HEK293 (cell line): Measurements from ENCODE around the gene GOLGA1.

Experiments
- ATF2 ChIP-seq: fragments of 450-650 bp; formaldehyde crosslinking; IDR thresholded peaks from 2 replicates; pipeline ENCODE4 v1.5.1; 2016; ENCODE audit warnings: missing biosample characterization, missing genetic modification characterization, low read depth
- BCL11B ChIP-seq: fragments of 450-650 bp; formaldehyde crosslinking; IDR thresholded peaks from 2 replicates; pipeline ENCODE4 v1.5.1; 2016; ENCODE audit warnings: low read depth, missing biosample characterization, missing genetic modification characterization
- GLI2 ChIP-seq: fragments of 450-650 bp; formaldehyde crosslinking; IDR thresholded peaks from 2 replicates; pipeline ENCODE4; 2017; ENCODE audit warnings: missing biosample characterization, missing genetic modification characterization, low read depth, borderline replicate concordance
- GLIS2 ChIP-seq: fragments of 450-650 bp; formaldehyde crosslinking; IDR thresholded peaks from 2 replicates; pipeline ENCODE4 v1.5.1; 2016; ENCODE audit warnings: missing biosample characterization, missing genetic modification characterization
- INSM2 ChIP-seq: fragments of 450-650 bp; formaldehyde crosslinking; IDR thresholded peaks from 2 replicates; pipeline ENCODE4 v1.5.1; 2016; ENCODE audit warnings: missing biosample characterization, missing genetic modification characterization
- MYNN ChIP-seq: fragments of 450-650 bp; formaldehyde crosslinking; IDR thresholded peaks from 2 replicates; pipeline ENCODE4 v1.5.1; 2016; ENCODE audit warnings: missing biosample characterization, missing genetic modification characterization, borderline replicate concordance
- PRDM1 ChIP-seq: fragments of 450-650 bp; formaldehyde crosslinking; IDR thresholded peaks from 2 replicates; pipeline ENCODE4; 2016; ENCODE audit warnings: missing biosample characterization, missing genetic modification characterization
- SALL2 ChIP-seq: fragments of 450-650 bp; formaldehyde crosslinking; IDR thresholded peaks from 2 replicates; pipeline ENCODE4 v1.5.0; 2017; ENCODE audit warnings: missing biosample characterization, mild to moderate bottlenecking, missing genetic modification characterization, borderline replicate concordance
- SCRT1 ChIP-seq: fragments of 450-650 bp; formaldehyde crosslinking; IDR thresholded peaks from 2 replicates; pipeline ENCODE4 v1.5.1; 2016; ENCODE audit warnings: missing biosample characterization, missing genetic modification characterization, borderline replicate concordance
- ZBTB11 ChIP-seq: fragments of 450-650 bp; formaldehyde crosslinking; conservative IDR thresholded peaks from 2 replicates; pipeline ENCODE4 v1.5.1; 2016; ENCODE audit warnings: low read depth, missing biosample characterization, missing genetic modification characterization
- ZBTB26 ChIP-seq: fragments of 450-650 bp; formaldehyde crosslinking; optimal IDR thresholded peaks from 2 replicates; pipeline ENCODE3; 2016; ENCODE audit warnings: missing biosample characterization, mild to moderate bottlenecking, missing genetic modification characterization
- ZBTB6 ChIP-seq: fragments of 450-650 bp; formaldehyde crosslinking; IDR thresholded peaks from 2 replicates; pipeline ENCODE4 v1.5.1; 2017; ENCODE audit warnings: missing biosample characterization, missing genetic modification characterization
- ZBTB7A ChIP-seq: fragments of 450-650 bp; formaldehyde crosslinking; IDR thresholded peaks from 2 replicates; pipeline ENCODE4 v1.5.1; 2016; ENCODE audit warnings: low read depth, missing biosample characterization, missing genetic modification characterization
- ZIC2 ChIP-seq: fragments of 450-650 bp; formaldehyde crosslinking; IDR thresholded peaks from 2 replicates; pipeline ENCODE4 v1.5.1; 2016; ENCODE audit warnings: missing biosample characterization, missing genetic modification characterization
- ZNF157 ChIP-seq: fragments of 450-650 bp; formaldehyde crosslinking; IDR thresholded peaks from 2 replicates; pipeline ENCODE4 v1.5.1; 2016; ENCODE audit warnings: missing biosample characterization, missing genetic modification characterization
- ZNF169 ChIP-seq: fragments of 450-650 bp; formaldehyde crosslinking; IDR thresholded peaks from 2 replicates; pipeline ENCODE4 v1.5.1; 2016; ENCODE audit warnings: missing biosample characterization, missing genetic modification characterization
- ZNF214 ChIP-seq: fragments of 450-650 bp; formaldehyde crosslinking; IDR thresholded peaks from 2 replicates; pipeline ENCODE4 v1.5.1; 2017; ENCODE audit warnings: missing biosample characterization, mild to moderate bottlenecking, missing genetic modification characterization, borderline replicate concordance
- ZNF221 ChIP-seq: fragments of 450-650 bp; formaldehyde crosslinking; IDR thresholded peaks from 2 replicates; pipeline ENCODE4 v1.5.1; 2017; ENCODE audit warnings: missing biosample characterization, missing genetic modification characterization, borderline replicate concordance
- ZNF23 ChIP-seq: fragments of 450-650 bp; formaldehyde crosslinking; IDR thresholded peaks from 2 replicates; pipeline ENCODE4 v1.5.1; 2016; ENCODE audit warnings: missing biosample characterization, missing genetic modification characterization, borderline replicate concordance
- ZNF292 ChIP-seq: fragments of 450-650 bp; formaldehyde crosslinking; IDR thresholded peaks from 2 replicates; pipeline ENCODE4 v1.5.1; 2016; ENCODE audit warnings: low read depth, missing biosample characterization, missing genetic modification characterization, borderline replicate concordance
- ZNF416 ChIP-seq: fragments of 450-650 bp; formaldehyde crosslinking; IDR thresholded peaks from 2 replicates; pipeline ENCODE4 v1.5.1; 2016; ENCODE audit warnings: missing biosample characterization, missing genetic modification characterization
- ZNF423 ChIP-seq: fragments of 450-650 bp; formaldehyde crosslinking; IDR thresholded peaks from 2 replicates; pipeline ENCODE4 v1.5.1; 2016; ENCODE audit warnings: missing biosample characterization, missing genetic modification characterization
- ZNF513 ChIP-seq: fragments of 450-650 bp; IDR thresholded peaks from 2 replicates; pipeline ENCODE4 v1.5.1; 2018; ENCODE audit warnings: missing biosample characterization, missing genetic modification characterization
- ZNF544 ChIP-seq: fragments of 450-650 bp; formaldehyde crosslinking; IDR thresholded peaks from 2 replicates; pipeline ENCODE4 v1.5.0; 2017; ENCODE audit warnings: missing biosample characterization, missing genetic modification characterization
- ZNF660 ChIP-seq: fragments of 450-650 bp; IDR thresholded peaks from 2 replicates; pipeline ENCODE4 v1.5.1; 2018; ENCODE audit warnings: missing biosample characterization, mild to moderate bottlenecking, missing genetic modification characterization
- ZNF776 ChIP-seq: fragments of 450-650 bp; formaldehyde crosslinking; IDR thresholded peaks from 2 replicates; pipeline ENCODE4 v1.5.0; 2017; ENCODE audit warnings: missing biosample characterization, missing genetic modification characterization, borderline replicate concordance
- ZNF791 ChIP-seq: fragments of 450-650 bp; formaldehyde crosslinking; IDR thresholded peaks from 2 replicates; pipeline ENCODE4 v1.5.1; 2016; ENCODE audit warnings: missing biosample characterization, missing genetic modification characterization
- ZNF843 ChIP-seq: fragments of 450-650 bp; formaldehyde crosslinking; IDR thresholded peaks from 2 replicates; pipeline ENCODE4 v1.5.1; 2016; ENCODE audit warnings: missing biosample characterization, missing genetic modification characterization
- ZSCAN23 ChIP-seq: fragments of 450-650 bp; formaldehyde crosslinking; IDR thresholded peaks from 2 replicates; pipeline ENCODE4 v1.5.1; 2016; ENCODE audit warnings: missing biosample characterization, missing genetic modification characterization

The GOLGA1 gene

GRCh38 chr9:124828489-124829333 is 112.2 kb downstream of the GOLGA1 start (continued):
- peak; percentile 10; the same call in 1 of the 2 replicates for TF ChIP-seq SALL2 (tag by site-specific recombination)
- no peak for TF ChIP-seq MYNN (tag by site-specific recombination)
- TF ChIP-seq ZNF169 (tag by site-specific recombination) = no peak
- TF ChIP-seq ZBTB26 (tag by site-specific recombination) = no peak
- no peak for TF ChIP-seq ZNF416 (tag by site-specific recombination)
- no peak for TF ChIP-seq ZNF292 (tag by site-specific recombination)
- no peak for TF ChIP-seq ZNF544 (tag by site-specific recombination)
- TF ChIP-seq ZNF776 (tag by site-specific recombination) = 0 out of 2 replicates have a peak, but pooled peaks have one; percentile 12
- TF ChIP-seq ZBTB6 = no peak
- TF ChIP-seq SCRT1 (tag by site-specific recombination) = no peak
- no peak for TF ChIP-seq ZIC2 (tag by site-specific recombination)
- no peak for TF ChIP-seq GLIS2 (tag by site-specific recombination)
- no peak for TF ChIP-seq ZBTB7A (tag by site-specific recombination)
- no peak for TF ChIP-seq ZNF23
- TF ChIP-seq ZNF513 (tag by site-specific recombination) = no peak
- no peak for TF ChIP-seq BCL11B
- no peak for TF ChIP-seq ZNF423 (tag by site-specific recombination)
- no peak for TF ChIP-seq ZNF157 (tag by site-specific recombination)
- TF ChIP-seq ZNF214 (tag by site-specific recombination) = no peak
- 0 out of 2 replicates have a peak, but pooled peaks have one; percentile 44 for TF ChIP-seq ZSCAN23 (tag by site-specific recombination)
- no peak for TF ChIP-seq GLI2 (tag by site-specific recombination)
- TF ChIP-seq ATF2 (tag by site-specific recombination) = no peak
- TF ChIP-seq ZNF791 = no peak
- no peak for TF ChIP-seq ZNF660
- no peak for TF ChIP-seq ZNF843 (tag by site-specific recombination)
- TF ChIP-seq PRDM1 (tag by site-specific recombination) = peak; percentile 98
- TF ChIP-seq INSM2 (tag by site-specific recombination) = no peak
- no peak for TF ChIP-seq ZBTB11 (tag by site-specific recombination)
- no peak for TF ChIP-seq ZNF221
